Measurements from ENCODE around the gene UBE2N. TPM values are rescaled to one million over a fixed set of nuclear protein-coding genes. Genes with fewer than 3 reads are reported as not detected.

The UBE2N gene
- total and polyA plus RNA-seq, 2 of the 8 experiments (the other 6 are each of a cell fraction or from before 2014, with no cell fraction given), result 108 to 225 TPM

GRCh38 chr12:93465841-93466240 lies 24.1 kb upstream of the UBE2N start:
- Histone ChIP-seq H3K23me2 (ENCODE audit: low read depth, low read length) (peaks cover 3% of the 10 kb centered on the region; the same call in 1 of the 2 replicates), H2BK120ac (replicated peaks; ENCODE audit: low read depth, low read length) (no peak overlapping the region), H3K4me3 (ENCODE audit: extremely low read depth in 1 of 4, insufficient read depth in 2 of 4, low read depth in 3 of 4, low read length in 4 of 4) (no peak overlapping the region), H3K56ac (replicated peaks; ENCODE audit: insufficient read length, low read depth, low read length) (no peak overlapping the region), H2BK5ac (ENCODE audit: low read depth, low read length) (no peak overlapping the region), H3K14ac (ENCODE audit: insufficient read length) (no peak overlapping the region), H3K9me3 (ENCODE audit: insufficient read depth in 2 of 2, low read depth in 1 of 2, low read length in 1 of 2) (no peaks in the 10 kb centered on the region), H3K27ac (ENCODE audit: low read depth, low read length) (no peak overlapping the region), H3K9ac (replicated peaks in 1 of 4; ENCODE audit: extremely low read depth in 1 of 4, low read depth in 3 of 4, low read length in 3 of 4) (no peak overlapping the region), H3K18ac (ENCODE audit: extremely low read depth, low read length) (no peak overlapping the region), H3K79me1 (ENCODE audit: low read depth, low read length) (no peaks in the 10 kb centered on the region; the same call in 1 of the 2 replicates), H2AK5ac (ENCODE audit: low read depth, low read length) (no peak overlapping the region), H3K4ac (replicated peaks; ENCODE audit: insufficient read length, low read depth, low read length) (no peak overlapping the region), H3K23ac (ENCODE audit: insufficient read length) (no peak overlapping the region), H3K36me3 (ENCODE audit: control insufficient read depth in 2 of 4, insufficient read depth in 4 of 4, low read length in 3 of 4) (peaks cover 4 to 19% (median 6%) of the 10 kb centered on the region in 4 experiments; a peak in 6 of 8 replicates), H2BK15ac (ENCODE audit: low read length) (no peak overlapping the region), H2BK20ac (ENCODE audit: low read length) (no peak overlapping the region), H4K20me1 (replicated peaks in 1 of 2; ENCODE audit: control insufficient read depth in 1 of 2, insufficient read depth in 2 of 2, low read length in 2 of 2) (no peaks in the 10 kb centered on the region), H3K27me3 (replicated peaks in 1 of 4; ENCODE audit: control insufficient read depth in 3 of 4, extremely low read depth in 1 of 4, insufficient read depth in 3 of 4, low read length in 3 of 4) (no peaks in the 10 kb centered on the region), H4K8ac (ENCODE audit: extremely low read depth, insufficient read depth, low read length) (no peak overlapping the region; the same call in 1 of the 2 replicates), H4K5ac (ENCODE audit: insufficient read length, low read depth, low read length) (no peak overlapping the region), H2BK12ac (ENCODE audit: low read depth, low read length) (no peak overlapping the region), H3K4me1 (replicated peaks in 1 of 4; ENCODE audit: control insufficient read depth in 3 of 4, insufficient read depth in 4 of 4, low read length in 3 of 4) (no peaks in the 10 kb centered on the region), H3K79me2 (ENCODE audit: control insufficient read depth in 1 of 2, insufficient read depth in 2 of 2, low read length in 2 of 2) (peaks cover 17 to 35% of the 10 kb centered on the region in 2 experiments; a peak in 3 of 4 replicates), H2AFZ (ENCODE audit: low read length) (no peak overlapping the region), H4K91ac (replicated peaks; ENCODE audit: insufficient read length, low read length) (no peak overlapping the region), H3K4me2 (ENCODE audit: insufficient read depth in 1 of 2, low read depth in 2 of 2, low read length in 2 of 2) (no peak overlapping the region)
- WGBS, 2 experiments (ENCODE audit: extremely low coverage in 1 of 2, insufficient coverage in 1 of 2, insufficient read length in 1 of 2, insufficient replicate concordance in 2 of 2, low coverage in 1 of 2, low lambda C conversion rate in 2 of 2, missing lambda C conversion rate in 1 of 2), result 92% methylated on average over 5 of the region's 5 CpGs; no CpG with 5 or more reads in 1 of the 2 experiments
- ChIA-PET CTCF (ENCODE audit: partially characterized antibody) (interaction anchor here (0.6 to 1.3 kb wide), 2 partner anchors 38 to 636 kb away, joined by 3 read pairs; no protein-coding TSS in a partner anchor), POLR2A (ENCODE audit: partially characterized antibody) (interaction anchor here (1.4 to 2.1 kb wide), 3 partner anchors 9 to 24 kb away, joined by 4 to 9 read pairs (median 9); partner anchors contain the start of gene UBE2N)
- DNase-seq (ENCODE audit: low read depth in 1 of 2, low spot score in 2 of 2), result no peak
- no peak for FAIRE-seq
- TF ChIP-seq CTCF (IDR thresholded peaks at IDR 0.05; ENCODE audit: control extremely low read depth in 1 of 3, insufficient read depth in 1 of 3, low read depth in 1 of 3, low read length in 3 of 3) (no peak), CEBPB (IDR thresholded peaks at IDR 0.05; ENCODE audit: low read depth, low read length) (no peak), NANOG (IDR thresholded peaks at IDR 0.05; ENCODE audit: insufficient read depth, low read depth, low read length, poor library complexity, severe bottlenecking) (no peak), SUZ12 (IDR thresholded peaks at IDR 0.05; ENCODE audit: low read length) (no peak), TAF7 (optimal IDR thresholded peaks at IDR 0.05; ENCODE audit: borderline replicate concordance, low read depth, low read length) (no peak), TEAD4 (IDR thresholded peaks at IDR 0.05; ENCODE audit: low read depth, low read length) (no peak), SP4 (IDR thresholded peaks at IDR 0.05; ENCODE audit: low read length) (no peak), HDAC6 (IDR thresholded peaks at IDR 0.05; ENCODE audit: low read depth, low read length) (no peak), EZH2 (IDR thresholded peaks at IDR 0.05; ENCODE audit: low read depth, low read length, severe bottlenecking) (no peak), EP300 (IDR thresholded peaks at IDR 0.05; ENCODE audit: borderline replicate concordance in 1 of 2, low read depth in 2 of 2, low read length in 2 of 2) (no peak), JUND (IDR thresholded peaks at IDR 0.05; ENCODE audit: low read length) (no peak)
